Brain pericyte (primary cell): Measurements from ENCODE around the gene KRTAP19-4.
"Not testable (repeated sequence)": the region's sequence is repeated elsewhere in the genome, so short reads cannot be mapped to it uniquely, and the experiment has no call there.

Experiments used
- DNase-seq: peaks from one replicate; pipeline ENCODE4 v3.0.0-alpha.2; 2012; ENCODE audit warnings: low read depth, low spot score

KRTAP19-4 gene

GRCh38 chr21:30497065-30497464 lies at the start of gene KRTAP19-4:
Gene KRTAP19-4, minus strand, starts transcription at chr21:30497165. Its CDS starts 55 bp downstream, at chr21:30497110.
- DNase-seq, result no peak

- no peak for DNase-seq
These were observed 44.8 kb upstream of the KRTAP19-4 start, which contains the start of gene KRTAP19-6 for GRCh38 chr21:30541764-30542163. Gene KRTAP19-6, minus strand, starts transcription at chr21:30541864. Its CDS starts 31 bp downstream, at chr21:30541833.

- DNase-seq, result no peak
These were observed 21.9 kb upstream of the KRTAP19-4 start for GRCh38 chr21:30518876-30519275.

GRCh38 chr21:30515681-30516080 lies 18.7 kb upstream of the KRTAP19-4 start:
- DNase-seq, result no peak

GRCh38 chr21:30505621-30506205 lies 8.7 kb upstream of the KRTAP19-4 start:
- DNase-seq, result not testable (repeated sequence)

GRCh38 chr21:30502041-30502440 lies 5.1 kb upstream of the KRTAP19-4 start, which contains the start of gene KRTAP19-5:
Gene KRTAP19-5, minus strand, starts transcription at chr21:30502141. Its CDS starts 51 bp downstream, at chr21:30502090.
- no peak for DNase-seq

- DNase-seq, result no peak
These were observed 5.0 kb downstream of the KRTAP19-4 start, which contains the start of gene KRTAP19-3 for GRCh38 chr21:30491963-30492428. Gene KRTAP19-3, minus strand, starts transcription at chr21:30492013. Its CDS starts 56 bp downstream, at chr21:30491957.

- no peak for DNase-seq
These were observed 9.6 kb downstream of the KRTAP19-4 start, which contains the start of gene KRTAP19-2 for GRCh38 chr21:30487336-30487735. Gene KRTAP19-2, minus strand, starts transcription at chr21:30487436. Its CDS starts 88 bp downstream, at chr21:30487348.

GRCh38 chr21:30486180-30486579 lies 10.8 kb downstream of the KRTAP19-4 start:
- no peak for DNase-seq

GRCh38 chr21:30482130-30482529 lies 14.8 kb downstream of the KRTAP19-4 start:
- no peak for DNase-seq

GRCh38 chr21:30480145-30480544 lies 16.8 kb downstream of the KRTAP19-4 start, which contains the start of gene KRTAP19-1:
Gene KRTAP19-1, minus strand, starts transcription at chr21:30480367. Its CDS starts 50 bp downstream, at chr21:30480317.
- DNase-seq, result no peak

GRCh38 chr21:30479259-30479658 lies 17.7 kb downstream of the KRTAP19-4 start:
- no peak for DNase-seq

GRCh38 chr21:30478004-30478403 lies 19.0 kb downstream of the KRTAP19-4 start:
- DNase-seq, result no peak

- no peak for DNase-seq
These were observed 27.9 kb downstream of the KRTAP19-4 start for GRCh38 chr21:30468900-30469714.

- no peak for DNase-seq
These were observed 33.3 kb downstream of the KRTAP19-4 start for GRCh38 chr21:30463713-30464112.

GRCh38 chr21:30448514-30448913 lies 48.5 kb downstream of the KRTAP19-4 start:
- no peak for DNase-seq

GRCh38 chr21:30447056-30447455 lies 49.9 kb downstream of the KRTAP19-4 start:
- no peak for DNase-seq
